Measurements from ENCODE around the gene STYXL2. TPM values are rescaled to one million over a fixed set of nuclear protein-coding genes. Genes with fewer than 3 reads are reported as not detected.

Gene STYXL2
- total RNA-seq, 1 donor from 2014 or later, result not detected

GRCh38 chr1:167111868-167112709 lies 18.2 kb downstream of the STYXL2 start:
- Histone ChIP-seq H3K36me3 (no peaks in the 10 kb centered on the region), H3K27ac (no peak overlapping the region), H3K4me3 (no peak overlapping the region), H3K9me3 (no peaks in the 10 kb centered on the region), H3K27me3 (no peaks in the 10 kb centered on the region), H3K4me1 (no peaks in the 10 kb centered on the region)
- intact Hi-C loops (cut with DNase I), result no loop called here
- no peak for TF ChIP-seq CTCF (IDR thresholded peaks at IDR 0.05)
- no peak for TF ChIP-seq POLR2A (IDR thresholded peaks at IDR 0.05)
- no peak for TF ChIP-seq POLR2AphosphoS5 (IDR thresholded peaks at IDR 0.05; ENCODE audit: insufficient read depth in 1 of 2, low read depth in 1 of 2)
- DNase-seq (ENCODE audit: extremely low spot score in 2 of 2), result no peak

GRCh38 chr1:167114725-167115124 lies 20.9 kb downstream of the STYXL2 start:
- H3K27ac ChIP-seq, result no peak overlapping the region
- no peak for TF ChIP-seq POLR2AphosphoS5 (IDR thresholded peaks at IDR 0.05; ENCODE audit: insufficient read depth in 1 of 2, low read depth in 1 of 2)
- no peak for TF ChIP-seq CTCF (IDR thresholded peaks at IDR 0.05)
- no peak for TF ChIP-seq POLR2A (IDR thresholded peaks at IDR 0.05)
- H3K27me3 ChIP-seq, result no peaks in the 10 kb centered on the region
- H3K4me1 ChIP-seq, result no peaks in the 10 kb centered on the region
- no peaks in the 10 kb centered on the region for H3K9me3 ChIP-seq
- H3K36me3 ChIP-seq, result no peaks in the 10 kb centered on the region
- no peak overlapping the region for H3K4me3 ChIP-seq
- intact Hi-C loops (cut with DNase I), result no loop called here
- no peak for DNase-seq (ENCODE audit: extremely low spot score in 2 of 2)

- intact Hi-C loops (cut with DNase I), result no loop called here
- H3K27me3 ChIP-seq, result no peaks in the 10 kb centered on the region
- no peaks in the 10 kb centered on the region for H3K4me1 ChIP-seq
- DNase-seq (ENCODE audit: extremely low spot score in 2 of 2), result no peak
- no peak for TF ChIP-seq POLR2A (IDR thresholded peaks at IDR 0.05)
- TF ChIP-seq CTCF (IDR thresholded peaks at IDR 0.05), result no peak
- TF ChIP-seq POLR2AphosphoS5 (IDR thresholded peaks at IDR 0.05; ENCODE audit: insufficient read depth in 1 of 2, low read depth in 1 of 2), result no peak
- no peak overlapping the region for H3K27ac ChIP-seq
- no peaks in the 10 kb centered on the region for H3K9me3 ChIP-seq
- no peaks in the 10 kb centered on the region for H3K36me3 ChIP-seq
- H3K4me3 ChIP-seq, result no peak overlapping the region
These were observed 21.8 kb downstream of the STYXL2 start for GRCh38 chr1:167115655-167116054.

GRCh38 chr1:167116174-167116573 lies 22.3 kb downstream of the STYXL2 start:
- no peak overlapping the region for H3K4me3 ChIP-seq
- no peaks in the 10 kb centered on the region for H3K9me3 ChIP-seq
- H3K36me3 ChIP-seq, result no peaks in the 10 kb centered on the region
- H3K27ac ChIP-seq, result no peak overlapping the region
- no peaks in the 10 kb centered on the region for H3K27me3 ChIP-seq
- DNase-seq (ENCODE audit: extremely low spot score in 2 of 2), result no peak
- intact Hi-C loops (cut with DNase I), result no loop called here
- TF ChIP-seq POLR2A (IDR thresholded peaks at IDR 0.05) (no peak), CTCF (IDR thresholded peaks at IDR 0.05) (no peak), POLR2AphosphoS5 (IDR thresholded peaks at IDR 0.05; ENCODE audit: insufficient read depth in 1 of 2, low read depth in 1 of 2) (no peak)
- H3K4me1 ChIP-seq, result peaks cover 2% of the 10 kb centered on the region

- no peaks in the 10 kb centered on the region for H3K27me3 ChIP-seq
These were observed 23.4 kb downstream of the STYXL2 start for GRCh38 chr1:167117225-167117624.

More at GRCh38 chr1:167117225-167117624, 23.4 kb downstream of the STYXL2 start:
- TF ChIP-seq POLR2A (IDR thresholded peaks at IDR 0.05), result no peak
- TF ChIP-seq CTCF (IDR thresholded peaks at IDR 0.05), result no peak
- no peak for TF ChIP-seq POLR2AphosphoS5 (IDR thresholded peaks at IDR 0.05; ENCODE audit: insufficient read depth in 1 of 2, low read depth in 1 of 2)
- no peaks in the 10 kb centered on the region for H3K36me3 ChIP-seq
- intact Hi-C loops (cut with DNase I), result no loop called here
- peaks cover 10% of the 10 kb centered on the region for H3K4me1 ChIP-seq
- no peaks in the 10 kb centered on the region for H3K9me3 ChIP-seq
- H3K27ac ChIP-seq, result no peak overlapping the region
- H3K4me3 ChIP-seq, result no peak overlapping the region
- DNase-seq (ENCODE audit: extremely low spot score in 2 of 2), result peak in 1 of 2 donors; percentile 82
